GM19035 (cell line): ENCODE measurements around the gene LRRIQ3.
A peak's percentile ranks its signal among the peaks of the same experiment; 100 is the strongest.
"Not testable (repeated sequence)": the region's sequence is repeated elsewhere in the genome, so short reads cannot be mapped to it uniquely, and the experiment has no call there.

Experiments
- ATAC-seq: cut with Tn5 transposase; IDR thresholded peaks from one replicate; pipeline ENCODE4 v1.9.1; 2021; ENCODE audit not compliant: unreplicated experiment

The LRRIQ3 gene

DNA sequence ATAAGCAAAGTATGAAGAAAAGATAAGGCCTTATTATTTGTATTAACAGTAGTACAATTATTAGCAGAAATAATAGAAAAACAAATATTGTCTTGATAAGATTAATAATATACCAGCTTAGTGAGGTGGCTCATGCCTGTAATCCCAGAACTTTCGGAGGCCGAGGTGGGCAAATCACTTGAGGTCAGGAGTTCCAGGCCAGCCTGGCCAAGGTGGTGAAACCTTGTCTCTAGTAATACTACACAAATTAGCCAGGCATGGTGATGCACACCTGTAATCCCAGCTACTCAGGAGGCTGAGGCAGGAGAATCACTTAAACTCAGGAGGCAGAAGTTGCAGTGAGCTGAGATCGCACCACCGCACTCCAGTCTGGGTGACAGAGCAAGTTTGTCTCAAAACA, 80.6 kb downstream of the LRRIQ3 start:
- not testable (repeated sequence) for ATAC-seq

- no peak for ATAC-seq
These were observed 84.6 kb downstream of the LRRIQ3 start for GRCh38 chr1:74113333-74113732.

DNA sequence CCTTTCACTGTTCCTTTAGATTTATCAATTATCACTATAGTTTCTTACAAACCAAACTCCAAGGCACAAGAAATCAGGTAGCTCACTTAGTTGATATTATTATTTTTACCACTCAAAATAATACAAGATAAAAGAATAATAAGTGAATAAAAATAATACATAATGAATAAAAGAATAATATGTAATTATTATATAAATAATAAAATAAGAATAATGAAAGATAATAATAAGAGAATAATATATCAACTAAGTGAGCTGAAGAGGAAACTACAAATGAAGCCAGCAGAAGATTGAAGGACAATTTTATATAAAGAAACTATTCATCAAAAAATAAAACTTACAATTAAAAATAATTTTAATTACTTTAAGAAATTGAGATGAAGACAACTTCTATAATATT, 90.6 kb downstream of the LRRIQ3 start:
- ATAC-seq: no peak

DNA sequence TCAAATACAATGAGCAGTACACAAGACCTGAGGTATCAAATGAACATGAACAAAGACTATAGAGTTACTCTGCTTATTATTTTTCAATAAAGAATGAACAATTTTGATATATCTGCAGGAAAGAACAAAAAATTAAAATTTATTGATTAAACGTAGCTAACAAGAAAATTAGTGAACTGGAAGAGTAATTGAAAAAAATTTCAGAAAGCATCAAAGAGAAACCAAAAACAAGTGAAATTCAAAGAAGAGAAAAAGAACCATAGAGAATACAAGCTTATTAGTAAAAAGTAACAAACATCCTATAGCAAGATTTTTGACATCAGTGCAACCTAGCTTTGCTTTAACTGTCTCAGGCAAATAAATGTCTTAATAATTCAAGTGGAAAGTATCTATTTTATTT, 106.6 kb downstream of the LRRIQ3 start:
- no peak for ATAC-seq

DNA sequence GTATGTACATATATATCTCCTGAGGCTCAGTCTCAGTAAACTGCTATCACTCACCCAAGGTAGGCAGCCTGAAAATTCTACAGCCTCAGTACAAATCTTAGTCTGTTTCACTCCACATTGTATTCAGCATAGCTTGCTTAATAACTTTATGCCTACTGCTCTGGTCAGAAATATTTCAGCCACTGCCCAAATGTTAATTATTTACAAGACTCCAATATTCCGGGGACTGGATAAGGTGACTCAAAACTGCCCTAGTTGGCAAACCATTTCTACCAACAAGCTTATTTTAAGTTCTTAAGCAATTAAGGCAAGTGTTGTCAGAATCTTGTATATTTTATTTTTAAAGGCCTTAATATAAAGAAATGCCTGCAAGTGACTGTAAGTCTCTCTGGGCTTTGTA, 114.8 kb downstream of the LRRIQ3 start:
- no peak for ATAC-seq

GRCh38 chr1:74065081-74065480, 132.9 kb downstream of the LRRIQ3 start:
- no peak for ATAC-seq

DNA sequence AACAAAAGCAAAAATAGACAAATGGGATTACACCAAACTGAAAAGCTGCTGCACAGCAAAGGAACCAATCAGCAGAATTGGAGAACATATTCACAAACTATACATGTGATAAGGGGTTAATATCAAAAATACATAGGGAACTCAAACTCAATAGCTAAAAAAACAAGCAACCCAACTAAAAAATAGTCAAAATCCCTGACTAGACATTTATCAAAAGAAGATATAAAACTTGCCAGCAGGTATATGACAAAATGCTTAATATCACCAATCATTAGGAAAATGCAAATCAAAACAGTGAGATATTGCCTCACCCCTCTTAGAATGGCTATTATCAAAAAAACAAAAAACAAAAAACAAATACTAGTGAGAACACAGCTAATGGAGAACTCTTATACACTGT, 140.3 kb downstream of the LRRIQ3 start:
- ATAC-seq: no peak

GRCh38 chr1:74053407-74053806, 144.6 kb downstream of the LRRIQ3 start:
- ATAC-seq: no peak

DNA sequence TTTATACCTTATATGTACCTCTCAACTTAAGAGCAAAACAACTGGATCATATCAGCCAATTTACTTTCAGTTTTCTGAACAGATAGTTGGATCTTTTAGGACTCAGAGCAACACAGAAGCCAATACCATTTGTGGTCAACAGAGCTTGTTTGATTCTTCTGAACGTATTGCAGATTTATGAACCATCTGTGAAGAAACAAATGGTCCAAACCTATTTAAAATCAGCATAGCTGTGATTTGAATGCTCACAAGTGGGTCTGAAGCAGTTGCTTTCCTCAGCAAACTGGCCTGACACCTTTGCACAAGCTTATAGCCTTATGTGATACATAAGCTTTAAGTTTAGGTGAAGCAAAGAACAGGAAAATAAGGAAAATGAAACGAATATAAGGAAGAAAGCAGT, 147.6 kb downstream of the LRRIQ3 start:
- no peak for ATAC-seq

GRCh38 chr1:74038042-74038441, 159.9 kb downstream of the LRRIQ3 start:
- ATAC-seq: no peak

GRCh38 chr1:74012583-74012982, 185.4 kb downstream of the LRRIQ3 start:
- no peak for ATAC-seq

DNA sequence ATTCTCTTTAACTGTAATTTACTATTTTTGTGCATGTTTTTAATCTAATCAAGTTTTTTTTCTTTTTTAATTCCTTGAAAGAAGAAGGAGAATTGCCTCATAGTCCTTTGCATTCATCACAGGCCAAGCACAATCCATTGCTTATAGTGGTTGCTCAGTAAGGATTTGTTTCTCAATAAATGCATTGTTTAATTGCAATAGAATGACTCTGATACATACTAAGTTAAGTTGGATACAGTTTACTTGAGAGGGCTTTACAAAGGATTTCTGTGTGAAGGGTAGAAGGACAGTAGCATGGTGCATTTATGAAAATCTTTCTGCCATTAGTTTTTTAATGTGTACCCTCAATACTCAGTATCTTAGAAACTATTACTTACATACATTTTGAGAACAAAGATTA, 186.2 kb downstream of the LRRIQ3 start:
- ATAC-seq: no peak

GRCh38 chr1:74010206-74010605, 187.8 kb downstream of the LRRIQ3 start:
- no peak for ATAC-seq

GRCh38 chr1:74005533-74005932, 192.4 kb downstream of the LRRIQ3 start:
- ATAC-seq: no peak

- no peak for ATAC-seq
These were observed 194.2 kb downstream of the LRRIQ3 start for GRCh38 chr1:74003806-74004205.

GRCh38 chr1:73998348-73998959, 199.5 kb downstream of the LRRIQ3 start:
- ATAC-seq: peak; percentile 67

DNA sequence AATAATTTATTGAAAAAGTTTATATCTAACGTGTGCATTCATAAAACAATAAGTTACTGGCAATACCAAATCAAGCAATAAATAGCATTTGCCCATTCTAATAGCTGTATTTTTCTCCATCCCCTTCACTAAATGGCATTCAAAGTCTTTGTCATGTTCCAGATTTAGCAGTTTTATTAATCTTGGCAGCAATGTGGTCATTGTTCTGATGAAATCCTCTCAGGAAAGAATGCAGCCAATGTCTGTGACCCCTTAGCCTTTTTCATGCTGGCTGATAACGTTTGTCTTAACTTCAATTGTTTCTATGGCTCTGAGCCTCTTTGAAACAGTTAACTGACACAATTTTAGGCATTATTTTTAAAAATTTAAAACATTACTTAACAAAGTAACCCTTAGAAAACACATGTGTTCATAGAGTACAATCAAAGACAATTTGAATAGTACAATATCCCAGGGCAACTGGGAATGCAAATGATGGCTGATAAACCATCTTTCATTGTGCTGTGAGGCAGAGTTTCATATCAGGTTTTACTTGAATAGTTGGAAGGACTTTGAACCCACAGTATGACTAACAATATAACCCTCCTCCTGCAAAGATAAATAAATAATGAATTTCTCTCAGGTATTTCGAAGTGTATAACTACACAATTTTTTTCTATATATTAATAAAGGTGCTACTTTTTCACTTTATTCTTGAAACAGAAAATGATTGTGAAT, 217.5 kb downstream of the LRRIQ3 start:
- ATAC-seq: no peak

GRCh38 chr1:73979684-73980083, 218.3 kb downstream of the LRRIQ3 start:
- ATAC-seq: no peak

DNA sequence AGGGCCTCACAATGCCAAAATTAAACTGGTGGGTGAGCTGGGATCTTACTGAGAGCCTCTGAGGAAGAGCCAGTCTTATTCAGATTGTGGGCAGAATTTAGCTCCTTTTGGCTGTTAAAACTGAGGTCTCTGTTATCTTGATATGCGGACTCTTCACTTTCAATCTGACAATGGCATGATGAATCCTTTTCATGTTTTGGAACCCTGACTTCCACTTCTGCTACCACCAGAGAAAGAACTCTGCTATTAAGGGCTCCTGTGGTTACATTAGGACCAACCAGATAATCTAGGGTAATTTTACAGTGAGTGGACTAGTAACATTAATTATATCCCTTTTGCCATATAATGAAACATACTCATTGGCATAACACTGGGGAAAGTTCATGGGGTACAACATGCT, 219.0 kb downstream of the LRRIQ3 start:
- ATAC-seq: no peak
